ENCODE results near the gene GALNT13. TPM values are rescaled to one million over a fixed set of nuclear protein-coding genes. Genes with fewer than 3 reads are reported as not detected.

Gene GALNT13
- total RNA-seq, 1 donor from 2014 or later = 0.46 TPM

DNA sequence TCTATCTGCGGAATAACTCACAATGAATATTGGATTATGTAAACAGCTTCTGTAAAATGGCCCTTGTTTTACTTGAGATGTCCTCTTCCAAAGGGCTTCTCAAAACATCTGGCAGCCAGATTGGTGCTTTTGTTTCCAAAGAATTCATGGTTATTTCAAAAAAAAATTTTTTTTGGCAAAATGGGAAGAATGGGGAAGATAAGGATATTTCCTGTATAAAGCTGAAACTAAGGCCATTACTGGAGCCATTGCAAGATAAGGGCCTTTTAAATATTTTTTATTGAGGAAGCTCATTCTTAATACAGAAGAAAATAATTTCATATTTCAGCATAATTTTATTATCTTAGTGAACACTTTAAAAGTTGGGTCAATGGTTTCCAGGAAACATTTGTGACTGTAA lies 259.1 kb downstream of the GALNT13 start:
- H3K36me3 ChIP-seq (ENCODE audit: control insufficient read depth, insufficient read depth, low read length) = no peaks in the 10 kb centered on the region
- H3K4me3 ChIP-seq (ENCODE audit: low read depth, low read length) = no peak overlapping the region
- H3K27me3 ChIP-seq (ENCODE audit: control insufficient read depth, insufficient read depth, low read length) = no peaks in the 10 kb centered on the region
- no peak for DNase-seq (ENCODE audit: low read depth)
- TF ChIP-seq, protein P1, sequence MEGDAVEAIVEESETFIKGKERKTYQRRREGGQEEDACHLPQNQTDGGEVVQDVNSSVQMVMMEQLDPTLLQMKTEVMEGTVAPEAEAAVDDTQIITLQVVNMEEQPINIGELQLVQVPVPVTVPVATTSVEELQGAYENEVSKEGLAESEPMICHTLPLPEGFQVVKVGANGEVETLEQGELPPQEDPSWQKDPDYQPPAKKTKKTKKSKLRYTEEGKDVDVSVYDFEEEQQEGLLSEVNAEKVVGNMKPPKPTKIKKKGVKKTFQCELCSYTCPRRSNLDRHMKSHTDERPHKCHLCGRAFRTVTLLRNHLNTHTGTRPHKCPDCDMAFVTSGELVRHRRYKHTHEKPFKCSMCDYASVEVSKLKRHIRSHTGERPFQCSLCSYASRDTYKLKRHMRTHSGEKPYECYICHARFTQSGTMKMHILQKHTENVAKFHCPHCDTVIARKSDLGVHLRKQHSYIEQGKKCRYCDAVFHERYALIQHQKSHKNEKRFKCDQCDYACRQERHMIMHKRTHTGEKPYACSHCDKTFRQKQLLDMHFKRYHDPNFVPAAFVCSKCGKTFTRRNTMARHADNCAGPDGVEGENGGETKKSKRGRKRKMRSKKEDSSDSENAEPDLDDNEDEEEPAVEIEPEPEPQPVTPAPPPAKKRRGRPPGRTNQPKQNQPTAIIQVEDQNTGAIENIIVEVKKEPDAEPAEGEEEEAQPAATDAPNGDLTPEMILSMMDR (IDR thresholded peaks at IDR 0.05; ENCODE audit: insufficient read depth, low read length, poor library complexity, severe bottlenecking) = no peak

DNA sequence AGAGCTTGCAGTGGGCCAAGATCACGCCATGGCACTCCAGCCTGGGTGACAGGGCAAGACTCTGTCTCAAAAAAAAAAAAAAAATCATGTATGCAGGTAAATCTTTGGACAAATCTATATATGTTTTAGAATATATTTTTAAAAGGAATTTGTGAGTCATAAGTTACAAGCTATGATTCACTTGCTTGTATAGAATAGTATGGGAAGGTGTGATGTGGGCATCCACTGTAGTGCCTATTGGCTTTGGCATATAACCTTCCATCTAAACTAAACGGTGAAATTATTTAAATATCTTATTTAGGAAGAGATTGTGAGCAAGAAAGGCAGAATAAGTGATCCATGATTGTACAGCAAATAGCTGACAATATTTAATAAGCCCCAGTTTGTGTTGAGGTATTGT lies 261.1 kb downstream of the GALNT13 start:
- no peak for DNase-seq (ENCODE audit: low read depth)
- Histone ChIP-seq H3K4me3 (ENCODE audit: low read depth, low read length) (no peak overlapping the region), H3K27me3 (ENCODE audit: control insufficient read depth, insufficient read depth, low read length) (no peaks in the 10 kb centered on the region), H3K36me3 (ENCODE audit: control insufficient read depth, insufficient read depth, low read length) (no peaks in the 10 kb centered on the region)
- TF ChIP-seq, protein P1 (IDR thresholded peaks at IDR 0.05; ENCODE audit: insufficient read depth, low read length, poor library complexity, severe bottlenecking) = no peak

DNA sequence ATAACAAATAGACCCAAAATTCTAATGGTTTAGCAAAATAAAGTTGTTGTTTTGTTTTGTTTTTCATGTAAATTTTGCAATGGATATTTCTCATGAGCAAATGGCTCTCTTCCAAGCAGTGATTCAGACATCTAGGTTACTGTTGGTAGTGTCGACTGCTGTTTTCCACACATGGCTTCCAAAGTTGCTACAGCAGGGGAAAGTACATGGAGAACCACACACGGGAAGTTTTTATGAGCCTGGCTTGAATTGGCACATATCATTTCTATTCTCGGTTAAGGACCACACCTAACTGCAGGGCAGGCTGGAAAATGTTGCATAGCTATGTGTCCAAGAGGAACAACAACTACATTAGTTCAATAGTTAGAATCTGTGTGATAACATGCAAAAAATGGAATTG lies 262.1 kb downstream of the GALNT13 start:
- H3K36me3 ChIP-seq (ENCODE audit: control insufficient read depth, insufficient read depth, low read length) = no peaks in the 10 kb centered on the region
- H3K4me3 ChIP-seq (ENCODE audit: low read depth, low read length) = no peak overlapping the region
- TF ChIP-seq, protein P1 (IDR thresholded peaks at IDR 0.05; ENCODE audit: insufficient read depth, low read length, poor library complexity, severe bottlenecking) = no peak
- H3K27me3 ChIP-seq (ENCODE audit: control insufficient read depth, insufficient read depth, low read length) = no peaks in the 10 kb centered on the region
- no peak for DNase-seq (ENCODE audit: low read depth)

DNA sequence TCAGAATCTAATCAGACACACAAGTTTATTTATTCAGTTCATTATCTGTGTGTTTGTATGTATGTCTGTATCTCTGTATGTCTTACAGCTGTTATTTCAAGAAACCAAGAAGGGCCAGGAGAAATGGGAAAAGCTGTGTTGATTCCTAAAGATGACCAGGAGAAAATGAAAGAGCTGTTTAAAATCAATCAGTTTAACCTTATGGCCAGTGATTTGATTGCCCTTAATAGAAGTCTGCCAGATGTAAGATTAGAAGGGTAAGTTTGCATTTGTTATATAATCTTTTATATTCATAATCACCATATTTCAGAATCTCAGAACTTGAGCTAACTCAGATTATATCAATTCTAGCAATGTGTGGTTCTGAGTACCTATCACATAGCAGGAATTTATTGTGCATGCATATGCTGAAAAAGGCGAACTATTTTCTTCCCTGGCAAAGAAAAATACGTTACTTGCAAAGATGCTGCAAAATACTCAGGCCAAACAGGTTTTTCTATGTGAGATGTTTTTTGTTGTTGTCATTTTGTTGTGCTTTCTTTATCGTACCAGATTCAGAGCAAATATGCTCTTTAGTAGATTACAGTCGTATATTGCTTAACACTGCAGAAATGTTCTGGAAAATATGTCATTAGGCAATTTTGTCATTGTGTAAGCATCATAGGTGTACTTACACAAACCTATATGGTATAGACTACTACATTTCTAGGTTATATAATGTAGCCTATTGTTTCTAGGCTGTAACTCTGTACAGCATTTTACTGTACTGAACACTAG lies 268.7 kb downstream of the GALNT13 start:
- no peak for DNase-seq (ENCODE audit: low read depth)
- Histone ChIP-seq H3K4me3 (ENCODE audit: low read depth, low read length) (no peak overlapping the region), H3K27me3 (ENCODE audit: control insufficient read depth, insufficient read depth, low read length) (no peaks in the 10 kb centered on the region), H3K36me3 (ENCODE audit: control insufficient read depth, insufficient read depth, low read length) (no peaks in the 10 kb centered on the region)
- TF ChIP-seq, protein P1 (IDR thresholded peaks at IDR 0.05; ENCODE audit: insufficient read depth, low read length, poor library complexity, severe bottlenecking) = no peak

DNA sequence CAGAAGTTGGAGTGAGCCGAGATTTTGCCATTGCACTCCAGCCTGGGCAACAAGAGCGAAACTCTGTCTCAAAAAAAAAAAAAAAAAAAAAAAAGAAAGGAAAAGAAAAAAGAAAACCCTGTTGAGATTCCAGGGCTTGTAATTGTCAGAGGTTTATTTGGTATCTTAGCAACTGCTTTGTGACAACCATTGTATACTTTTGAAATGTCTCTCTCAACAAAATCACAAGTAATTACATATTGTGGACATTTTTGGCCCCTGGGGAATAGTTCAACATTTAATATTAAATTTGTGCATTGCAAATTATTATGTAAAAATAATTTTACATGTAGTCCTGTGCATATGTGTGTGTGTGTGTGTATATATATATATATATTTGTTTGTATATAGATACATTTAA lies 270.8 kb downstream of the GALNT13 start:
- no peak overlapping the region for H3K4me3 ChIP-seq (ENCODE audit: low read depth, low read length)
- no peaks in the 10 kb centered on the region for H3K36me3 ChIP-seq (ENCODE audit: control insufficient read depth, insufficient read depth, low read length)
- DNase-seq (ENCODE audit: low read depth) = no peak
- H3K27me3 ChIP-seq (ENCODE audit: control insufficient read depth, insufficient read depth, low read length) = no peaks in the 10 kb centered on the region
- TF ChIP-seq, protein P1 (IDR thresholded peaks at IDR 0.05; ENCODE audit: insufficient read depth, low read length, poor library complexity, severe bottlenecking) = no peak

DNA sequence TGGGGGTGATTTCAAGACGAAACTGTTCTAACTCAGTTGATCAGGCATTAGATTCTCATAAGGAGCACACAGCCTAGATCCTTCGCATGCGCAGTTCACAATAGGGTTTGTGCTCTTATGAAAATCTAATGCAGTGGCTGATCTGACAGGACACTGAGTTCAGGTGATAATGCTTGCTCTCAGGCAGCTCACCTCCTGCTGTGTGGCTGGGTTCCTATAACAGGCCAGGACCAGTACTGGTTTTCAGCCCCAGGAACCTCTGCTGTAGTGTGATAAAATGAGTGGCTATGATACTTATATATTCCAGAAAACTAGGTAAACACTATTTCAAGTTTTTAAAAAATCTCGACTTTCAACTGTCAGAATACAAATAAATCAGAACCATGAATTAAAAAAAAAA lies 271.4 kb downstream of the GALNT13 start:
- H3K4me3 ChIP-seq (ENCODE audit: low read depth, low read length) = no peak overlapping the region
- H3K36me3 ChIP-seq (ENCODE audit: control insufficient read depth, insufficient read depth, low read length) = no peaks in the 10 kb centered on the region
- TF ChIP-seq, protein P1 (IDR thresholded peaks at IDR 0.05; ENCODE audit: insufficient read depth, low read length, poor library complexity, severe bottlenecking) = no peak
- H3K27me3 ChIP-seq (ENCODE audit: control insufficient read depth, insufficient read depth, low read length) = no peaks in the 10 kb centered on the region
- DNase-seq (ENCODE audit: low read depth) = no peak
